HEK293 (cell line): ENCODE measurements around the gene IZUMO2.
A peak's percentile ranks its signal among the peaks of the same experiment; 100 is the strongest.

Experiments used
- CTCF ChIA-PET: fragments of 350-600 bp; formaldehyde crosslinking; extraction: SDS; loops from one replicate; lab custom pipeline; 2021; ENCODE audit warnings: antibody characterized with exemption; lab: Yijun Ruan, JAX
- POLR2A ChIA-PET: fragments of 300-600 bp; formaldehyde crosslinking; extraction: SDS; loops from one replicate; lab custom pipeline; 2020; ENCODE audit warnings: antibody characterized with exemption, inconsistent platforms; lab: Yijun Ruan, JAX
- H3K27ac ChIP-seq: fragments of 200-500 bp; sonication (Bioruptor generic); 2 replicates; pipeline ENCODE4 v1.5.1; 2014; ENCODE audit warnings: low read depth, low read length, control low read depth, inconsistent platforms; ENCODE audit errors: extremely low read depth
- H3K36me3 ChIP-seq, 2 experiments: fragments of 200-500 bp in 1 of 2; sonication (Bioruptor generic) in 1 of 2; 1 replicate in 1 of 2; 2 replicates in 1 of 2; pipeline ENCODE4 v1.5.1; 2014 to 2017; ENCODE audit warnings: inconsistent platforms in 2 of 2, low read length in 2 of 2; ENCODE audit not compliant: control insufficient read depth in 2 of 2, insufficient read depth in 1 of 2
- H3K4me1 ChIP-seq: fragments of 200-500 bp; sonication (Bioruptor generic); 2 replicates; pipeline ENCODE4 v1.5.1; 2014; ENCODE audit warnings: mild to moderate bottlenecking, low read length, inconsistent platforms; ENCODE audit not compliant: control insufficient read depth, insufficient read depth
- H3K4me3 ChIP-seq: 2 replicates; pipeline ENCODE4 v1.5.1; 2011; ENCODE audit warnings: low read depth, mild to moderate bottlenecking, control low read depth, low read length, moderate library complexity
- H3K9me3 ChIP-seq: fragments of 200-500 bp; sonication (Bioruptor generic); 2 replicates; pipeline ENCODE4 v1.5.1; 2014; ENCODE audit warnings: low read depth, low read length, inconsistent platforms; ENCODE audit not compliant: control insufficient read depth, insufficient read depth
- EGR2 ChIP-seq: fragments of 450-650 bp; formaldehyde crosslinking; IDR thresholded peaks from 2 replicates; pipeline ENCODE4 v1.5.1; 2016; ENCODE audit warnings: low read depth, missing biosample characterization, missing genetic modification characterization
- HOXA7 ChIP-seq: sonication (generic); formaldehyde crosslinking; IDR thresholded peaks from 2 replicates; pipeline ENCODE4 v1.8.1; 2022; ENCODE audit warnings: missing genetic modification reagents, borderline replicate concordance
- KLF10 ChIP-seq: fragments of 450-650 bp; IDR thresholded peaks from 2 replicates; pipeline ENCODE4 v1.5.1; 2018; ENCODE audit warnings: missing biosample characterization, mild to moderate bottlenecking, missing genetic modification characterization
- KLF16 ChIP-seq: fragments of 450-650 bp; formaldehyde crosslinking; IDR thresholded peaks from 2 replicates; pipeline ENCODE4 v1.5.1; 2017; ENCODE audit warnings: missing biosample characterization, missing genetic modification characterization
- PRDM6 ChIP-seq: fragments of 450-650 bp; formaldehyde crosslinking; IDR thresholded peaks from 2 replicates; pipeline ENCODE4 v1.5.1; 2017; ENCODE audit warnings: missing biosample characterization, missing genetic modification characterization
- SETDB1 ChIP-seq: IDR thresholded peaks from one replicate; pipeline ENCODE4 v1.6.1; 2017; ENCODE audit warnings: mild to moderate bottlenecking, low read length, moderate library complexity, mixed read lengths; ENCODE audit not compliant: insufficient read length
- SP3 ChIP-seq: fragments of 450-650 bp; formaldehyde crosslinking; IDR thresholded peaks from 2 replicates; pipeline ENCODE4 v1.5.1; 2016; ENCODE audit warnings: missing biosample characterization, missing genetic modification characterization
- ZBTB17 ChIP-seq: fragments of 450-650 bp; formaldehyde crosslinking; IDR thresholded peaks from 2 replicates; pipeline ENCODE4 v1.5.1; 2016; ENCODE audit warnings: missing biosample characterization, missing genetic modification characterization
- ZNF19 ChIP-seq: fragments of 450-650 bp; formaldehyde crosslinking; IDR thresholded peaks from 2 replicates; pipeline ENCODE4; 2016; ENCODE audit warnings: missing biosample characterization, missing genetic modification characterization, low read depth
- ZNF518A ChIP-seq: fragments of 450-650 bp; formaldehyde crosslinking; conservative IDR thresholded peaks from 2 replicates; pipeline ENCODE4 v1.5.1; 2016; ENCODE audit warnings: low read depth, missing biosample characterization, missing genetic modification characterization
- ZNF558 ChIP-seq: fragments of 450-650 bp; formaldehyde crosslinking; IDR thresholded peaks from 2 replicates; pipeline ENCODE4 v1.5.1; 2016; ENCODE audit warnings: missing biosample characterization, missing genetic modification characterization
- ZNF677 ChIP-seq: fragments of 450-650 bp; IDR thresholded peaks from 2 replicates; pipeline ENCODE4 v1.5.0; 2018; ENCODE audit warnings: missing biosample characterization, mild to moderate bottlenecking, missing genetic modification characterization, moderate library complexity
- ZNF76 ChIP-seq: fragments of 450-650 bp; formaldehyde crosslinking; IDR thresholded peaks from 2 replicates; pipeline ENCODE4; 2016; ENCODE audit warnings: low read depth, missing biosample characterization, missing genetic modification characterization, borderline replicate concordance
- ZNF791 ChIP-seq: fragments of 450-650 bp; formaldehyde crosslinking; IDR thresholded peaks from 2 replicates; pipeline ENCODE4 v1.5.1; 2016; ENCODE audit warnings: missing biosample characterization, missing genetic modification characterization
- TF ChIP-seq, protein P1 (sequence below): fragments of 450-650 bp; formaldehyde crosslinking; IDR thresholded peaks from 2 replicates; pipeline ENCODE4 v1.5.1; 2016; ENCODE audit warnings: missing biosample characterization, missing genetic modification characterization
- TF ChIP-seq, protein P2 (sequence below): fragments of 450-650 bp; formaldehyde crosslinking; optimal IDR thresholded peaks from 2 replicates; pipeline ENCODE3; 2016; ENCODE audit warnings: missing biosample characterization, mild to moderate bottlenecking, missing genetic modification characterization

Gene IZUMO2

GRCh38 chr19:50167314-50167721 lies 4.2 kb upstream of the IZUMO2 start (continued):
- TF ChIP-seq PRDM6 (tag by site-specific recombination), result no peak
- no peak for TF ChIP-seq ZNF76
- TF ChIP-seq HOXA7 (CRISPR knock-in tag), result no peak
- TF ChIP-seq ZNF19 (tag by site-specific recombination), result no peak
- TF ChIP-seq ZBTB17 (tag by site-specific recombination), result peak; percentile 58
- TF ChIP-seq EGR2, result peak; percentile 88
- no peak for TF ChIP-seq ZNF558 (tag by site-specific recombination)
- TF ChIP-seq, protein P1, sequence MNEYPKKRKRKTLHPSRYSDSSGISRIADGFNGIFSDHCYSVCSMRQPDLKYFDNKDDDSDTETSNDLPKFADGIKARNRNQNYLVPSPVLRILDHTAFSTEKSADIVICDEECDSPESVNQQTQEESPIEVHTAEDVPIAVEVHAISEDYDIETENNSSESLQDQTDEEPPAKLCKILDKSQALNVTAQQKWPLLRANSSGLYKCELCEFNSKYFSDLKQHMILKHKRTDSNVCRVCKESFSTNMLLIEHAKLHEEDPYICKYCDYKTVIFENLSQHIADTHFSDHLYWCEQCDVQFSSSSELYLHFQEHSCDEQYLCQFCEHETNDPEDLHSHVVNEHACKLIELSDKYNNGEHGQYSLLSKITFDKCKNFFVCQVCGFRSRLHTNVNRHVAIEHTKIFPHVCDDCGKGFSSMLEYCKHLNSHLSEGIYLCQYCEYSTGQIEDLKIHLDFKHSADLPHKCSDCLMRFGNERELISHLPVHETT, result no peak
- peak; percentile 41 for TF ChIP-seq SP3 (tag by site-specific recombination)
- peak; percentile 67; the same call in 1 of the 2 replicates for TF ChIP-seq KLF16
- TF ChIP-seq ZNF677 (tag by site-specific recombination), result no peak

DNA sequence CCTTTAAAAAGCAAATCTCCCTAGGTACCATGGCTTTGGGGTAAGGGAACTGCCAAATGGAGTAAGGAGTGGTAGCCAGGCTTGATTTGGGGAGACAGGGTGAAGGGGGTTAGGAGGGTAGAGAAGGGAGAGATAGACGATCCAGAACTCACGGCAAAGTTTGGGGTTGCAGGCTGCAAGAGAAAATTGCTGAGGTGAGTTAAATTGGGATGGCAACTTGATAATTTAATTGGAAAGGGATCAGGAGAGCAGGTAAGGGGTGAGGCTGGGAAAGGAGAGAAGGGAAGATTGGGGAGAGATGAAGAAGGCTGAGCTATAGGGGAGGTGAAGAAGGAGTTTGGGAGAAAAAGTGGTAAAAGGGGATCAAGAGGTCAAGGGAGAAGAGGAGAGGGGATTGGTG lies 4.0 kb downstream of the IZUMO2 start:
- POLR2A ChIA-PET, result no interaction called here
- TF ChIP-seq ZNF518A (tag by site-specific recombination) (no peak), ZNF791 (tag by site-specific recombination) (0 out of 2 replicates have a peak, but pooled peaks have one; percentile 13)
- no peak overlapping the region for H3K4me3 ChIP-seq
- CTCF ChIA-PET, result interaction anchor here (0.5 to 0.8 kb wide), 7 partner anchors 10 to 858 kb away, joined by 3 to 8 read pairs (median 4); no protein-coding TSS in a partner anchor
- H3K4me1 ChIP-seq, result no peaks in the 10 kb centered on the region
- H3K9me3 ChIP-seq, result no peaks in the 10 kb centered on the region
- no peaks in the 10 kb centered on the region for H3K36me3 ChIP-seq
- no peak overlapping the region for H3K27ac ChIP-seq

DNA sequence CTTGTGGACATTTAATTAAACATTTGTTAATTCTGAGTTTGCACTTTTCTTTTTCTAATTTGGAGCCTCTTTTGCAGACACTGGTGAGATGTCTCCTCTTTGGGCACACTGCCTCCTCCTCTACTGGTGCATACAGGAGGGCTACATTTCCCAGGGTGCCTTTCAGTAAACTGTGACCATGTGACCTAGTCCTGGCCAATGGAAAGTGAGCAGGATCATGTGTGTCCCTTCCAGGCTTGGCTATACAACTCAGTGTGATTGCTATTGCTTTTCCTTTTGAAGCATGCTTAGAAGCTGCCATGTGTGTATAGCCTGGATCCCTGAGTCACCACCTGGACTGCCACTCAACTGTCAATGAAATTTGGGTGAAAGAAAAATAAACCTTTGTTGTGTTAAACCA lies 4.5 kb downstream of the IZUMO2 start:
- ChIA-PET POLR2A (no interaction called here), CTCF (interaction anchor here (0.5 to 1.0 kb wide), 2 partner anchors 10 to 858 kb away, joined by 3 to 4 read pairs; no protein-coding TSS in a partner anchor)
- Histone ChIP-seq H3K36me3 (no peaks in the 10 kb centered on the region), H3K4me1 (no peaks in the 10 kb centered on the region), H3K27ac (no peak overlapping the region), H3K4me3 (no peak overlapping the region), H3K9me3 (no peaks in the 10 kb centered on the region)
- TF ChIP-seq, protein P2, sequence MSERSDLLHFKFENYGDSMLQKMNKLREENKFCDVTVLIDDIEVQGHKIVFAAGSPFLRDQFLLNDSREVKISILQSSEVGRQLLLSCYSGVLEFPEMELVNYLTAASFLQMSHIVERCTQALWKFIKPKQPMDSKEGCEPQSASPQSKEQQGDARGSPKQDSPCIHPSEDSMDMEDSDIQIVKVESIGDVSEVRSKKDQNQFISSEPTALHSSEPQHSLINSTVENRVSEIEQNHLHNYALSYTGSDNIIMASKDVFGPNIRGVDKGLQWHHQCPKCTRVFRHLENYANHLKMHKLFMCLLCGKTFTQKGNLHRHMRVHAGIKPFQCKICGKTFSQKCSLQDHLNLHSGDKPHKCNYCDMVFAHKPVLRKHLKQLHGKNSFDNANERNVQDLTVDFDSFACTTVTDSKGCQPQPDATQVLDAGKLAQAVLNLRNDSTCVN, result no peak
- TF ChIP-seq KLF10 (tag by site-specific recombination) (no peak), SETDB1 (peak; percentile 14)
